GM10266 (cell line): ENCODE data around the gene GKN2.

Experiments
- DNase-seq: peaks from one replicate; pipeline ENCODE4 v3.0.0; 2012; ENCODE audit errors: extremely low spot score
- TF ChIP-seq, protein P1 (sequence below): IDR thresholded peaks from 2 replicates; pipeline ENCODE4 v1.5.1; 2012; ENCODE audit warnings: mild to moderate bottlenecking, low read depth; ENCODE audit not compliant: control insufficient read depth, insufficient read depth; ENCODE audit errors: missing control alignments

GKN2 gene

DNA sequence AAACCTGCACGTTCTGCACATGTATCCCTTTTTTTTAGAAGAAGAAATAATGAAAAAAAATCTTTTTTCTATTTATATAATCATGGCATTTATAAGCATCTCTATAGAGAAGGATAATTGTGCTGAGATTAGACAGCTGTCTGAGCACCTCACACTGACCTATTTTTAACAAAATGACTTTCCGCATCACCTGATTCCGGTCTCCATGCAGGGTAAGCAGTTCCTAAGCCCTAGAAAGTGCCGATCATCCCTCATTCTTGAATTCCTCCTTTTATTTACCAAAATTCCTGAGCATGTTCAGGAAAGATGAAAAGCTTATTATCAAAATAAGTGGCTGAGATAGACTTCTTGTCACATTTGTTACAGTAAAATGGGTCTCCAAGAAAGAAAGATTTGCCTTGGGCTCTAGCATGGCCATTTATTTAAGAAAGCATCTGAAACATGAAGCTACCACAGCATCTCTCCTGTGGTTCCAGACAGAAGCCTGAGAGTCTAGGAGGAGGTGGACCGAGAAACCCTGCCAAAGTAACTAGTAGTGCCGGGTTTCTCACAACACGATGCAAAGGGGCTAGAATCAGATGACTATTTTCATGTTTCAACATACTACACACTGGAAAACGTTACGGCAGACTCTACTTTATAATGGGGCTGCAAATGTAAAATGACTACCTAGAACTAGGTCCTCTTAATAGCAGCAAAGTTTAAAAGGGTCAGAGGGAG lies 22.4 kb upstream of the GKN2 start:
- DNase-seq = no peak
- TF ChIP-seq, protein P1, sequence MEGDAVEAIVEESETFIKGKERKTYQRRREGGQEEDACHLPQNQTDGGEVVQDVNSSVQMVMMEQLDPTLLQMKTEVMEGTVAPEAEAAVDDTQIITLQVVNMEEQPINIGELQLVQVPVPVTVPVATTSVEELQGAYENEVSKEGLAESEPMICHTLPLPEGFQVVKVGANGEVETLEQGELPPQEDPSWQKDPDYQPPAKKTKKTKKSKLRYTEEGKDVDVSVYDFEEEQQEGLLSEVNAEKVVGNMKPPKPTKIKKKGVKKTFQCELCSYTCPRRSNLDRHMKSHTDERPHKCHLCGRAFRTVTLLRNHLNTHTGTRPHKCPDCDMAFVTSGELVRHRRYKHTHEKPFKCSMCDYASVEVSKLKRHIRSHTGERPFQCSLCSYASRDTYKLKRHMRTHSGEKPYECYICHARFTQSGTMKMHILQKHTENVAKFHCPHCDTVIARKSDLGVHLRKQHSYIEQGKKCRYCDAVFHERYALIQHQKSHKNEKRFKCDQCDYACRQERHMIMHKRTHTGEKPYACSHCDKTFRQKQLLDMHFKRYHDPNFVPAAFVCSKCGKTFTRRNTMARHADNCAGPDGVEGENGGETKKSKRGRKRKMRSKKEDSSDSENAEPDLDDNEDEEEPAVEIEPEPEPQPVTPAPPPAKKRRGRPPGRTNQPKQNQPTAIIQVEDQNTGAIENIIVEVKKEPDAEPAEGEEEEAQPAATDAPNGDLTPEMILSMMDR = no peak

- no peak for DNase-seq
- TF ChIP-seq, protein P1 = no peak
Measured at GRCh38 chr2:68974251-68974650, 21.6 kb upstream of the GKN2 start, which contains the start of gene GKN1. Gene GKN1 (plus strand): TSS chr2:68974636. CDS start chr2:68974678, 42 bp downstream.

- DNase-seq = no peak
- TF ChIP-seq, protein P1 = no peak
Measured at GRCh38 chr2:68971591-68972231, 19.0 kb upstream of the GKN2 start.

- DNase-seq = no peak
- TF ChIP-seq, protein P1 = no peak
Measured at GRCh38 chr2:68970566-68971265, 18.0 kb upstream of the GKN2 start.

DNA sequence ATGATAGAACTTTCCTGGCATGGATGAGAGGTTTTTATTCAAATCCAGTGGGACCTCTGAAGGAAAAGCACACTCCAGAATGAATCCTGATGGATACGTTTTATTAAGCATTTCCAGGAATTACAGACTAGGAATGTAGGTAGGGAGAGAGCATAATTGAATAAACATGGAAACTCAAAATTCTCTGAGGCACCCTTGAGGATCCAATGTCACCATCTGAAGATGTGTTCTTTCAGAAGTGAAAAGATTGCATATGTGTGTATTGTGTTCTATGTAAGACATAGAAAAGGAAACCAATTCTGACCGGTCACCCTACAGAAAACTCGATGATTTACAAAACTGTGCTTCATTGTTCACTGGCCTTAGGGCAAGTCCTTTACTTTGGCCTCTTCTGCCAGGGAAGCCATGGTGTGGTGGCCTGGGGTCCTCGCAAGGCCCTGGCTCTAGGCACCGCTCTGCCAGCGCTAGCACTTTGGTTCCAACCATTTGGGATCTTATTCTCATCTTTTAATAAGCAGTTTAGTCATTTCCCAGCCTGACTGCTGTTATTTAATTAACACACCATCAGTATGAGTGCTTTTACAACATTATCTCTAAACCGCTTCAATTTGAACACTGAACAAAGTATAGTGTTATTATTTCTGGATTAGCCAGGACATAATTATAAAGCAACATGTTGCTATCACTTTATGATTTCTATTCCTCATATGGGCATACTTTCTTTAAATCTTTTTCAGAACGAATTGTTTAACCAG lies 17.2 kb upstream of the GKN2 start:
- no peak for DNase-seq
- TF ChIP-seq, protein P1 = no peak

- TF ChIP-seq, protein P1 = no peak
- DNase-seq = no peak
Measured at GRCh38 chr2:68968221-68968620, 15.5 kb upstream of the GKN2 start.
